ENCODE results near the gene TMEM40. TPM values are rescaled to one million over a fixed set of nuclear protein-coding genes. Genes with fewer than 3 reads are reported as not detected.
A peak's percentile ranks its signal among the peaks of the same experiment; 100 is the strongest.

The TMEM40 gene
- polyA plus RNA-seq, 1 of the 3 experiments (the other 2 are of a cell fraction) = 0.05 TPM

DNA sequence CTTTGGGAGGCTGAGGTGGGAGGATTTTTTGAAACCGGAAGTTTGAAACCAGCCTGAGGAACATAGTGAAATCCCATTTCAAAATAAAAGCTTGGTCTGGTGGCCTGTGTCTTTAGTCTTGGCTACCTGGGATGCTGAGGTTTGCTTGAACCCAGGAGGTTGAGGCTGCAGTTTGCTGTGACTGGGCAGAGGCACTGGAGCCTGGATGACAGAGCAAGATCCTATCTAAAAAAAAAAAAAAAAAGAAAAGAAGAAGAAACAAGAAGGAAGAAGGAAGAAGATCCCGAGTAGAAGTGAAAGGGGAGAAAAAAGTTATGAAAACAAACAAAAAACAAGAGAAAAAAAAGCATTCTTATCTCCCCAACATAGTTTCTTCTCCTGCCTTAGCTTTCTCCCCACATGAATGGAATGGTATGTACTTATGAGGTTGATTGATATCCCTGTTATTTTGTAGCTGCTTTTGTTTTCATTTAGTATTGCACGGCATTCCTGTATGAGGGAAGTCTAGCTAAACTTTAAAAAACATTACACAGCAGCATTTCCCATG lies 42.4 kb downstream of the TMEM40 start:
- H3K9me3 ChIP-seq = no peaks in the 10 kb centered on the region
- no peak for DNase-seq
- ChIA-PET CTCF (interaction anchor here (0.5 to 3.9 kb wide), 2 partner anchors 10 to 52 kb away, joined by 3 to 13 read pairs; no protein-coding TSS in a partner anchor), POLR2A (no interaction called here)
- H3K27me3 ChIP-seq (ENCODE audit: insufficient read depth) = no peaks in the 10 kb centered on the region
- H4K20me1 ChIP-seq (ENCODE audit: insufficient read depth) = no peaks in the 10 kb centered on the region
- H3K79me2 ChIP-seq (ENCODE audit: insufficient read depth) = no peaks in the 10 kb centered on the region
- H3K4me1 ChIP-seq (ENCODE audit: control insufficient read depth in 1 of 2, insufficient read depth in 2 of 2, low read depth in 1 of 2, low read length in 1 of 2) = no peaks in the 10 kb centered on the region; a peak in 1 of 4 replicates
- H3K4me2 ChIP-seq = no peak overlapping the region
- H3K27ac ChIP-seq (ENCODE audit: low read depth in 2 of 2, low read length in 1 of 2) = no peak overlapping the region
- WGBS (ENCODE audit: low lambda C conversion rate) = 64% methylated on average over 3 of the region's 3 CpGs
- no peak for TF ChIP-seq RFX5 (IDR thresholded peaks at IDR 0.05; ENCODE audit: low read length)
- TF ChIP-seq REST (IDR thresholded peaks at IDR 0.05; ENCODE audit: low read depth, low read length) = no peak
- no peak for TF ChIP-seq MEF2A (IDR thresholded peaks at IDR 0.05; ENCODE audit: borderline replicate concordance, low read depth)
- TF ChIP-seq FOXJ3 (CRISPR knock-in tag; IDR thresholded peaks at IDR 0.05) = no peak
- TF ChIP-seq RXRA (IDR thresholded peaks at IDR 0.05; ENCODE audit: borderline replicate concordance, low read depth) = no peak
- no peak for TF ChIP-seq NRF1 (IDR thresholded peaks at IDR 0.05; ENCODE audit: low read depth, low read length)
- no peak for TF ChIP-seq TAF1 (IDR thresholded peaks at IDR 0.05; ENCODE audit: borderline replicate concordance, low read depth, low read length)
- no peak overlapping the region for H3K4me3 ChIP-seq (ENCODE audit: low read depth in 2 of 2, low read length in 1 of 2)
- H3F3A ChIP-seq (replicated peaks; ENCODE audit: insufficient read depth) = no peaks in the 10 kb centered on the region
- H3K9me2 ChIP-seq = no peaks in the 10 kb centered on the region
- peak overlapping the region; percentile 68; the same call in 1 of the 2 replicates for H2AFZ ChIP-seq (ENCODE audit: low read depth)
- no peaks in the 10 kb centered on the region for H3K36me3 ChIP-seq (replicated peaks in 1 of 2; ENCODE audit: control insufficient read depth in 1 of 2, insufficient read depth in 2 of 2, low read length in 1 of 2)
- H3K9ac ChIP-seq = no peak overlapping the region

DNA sequence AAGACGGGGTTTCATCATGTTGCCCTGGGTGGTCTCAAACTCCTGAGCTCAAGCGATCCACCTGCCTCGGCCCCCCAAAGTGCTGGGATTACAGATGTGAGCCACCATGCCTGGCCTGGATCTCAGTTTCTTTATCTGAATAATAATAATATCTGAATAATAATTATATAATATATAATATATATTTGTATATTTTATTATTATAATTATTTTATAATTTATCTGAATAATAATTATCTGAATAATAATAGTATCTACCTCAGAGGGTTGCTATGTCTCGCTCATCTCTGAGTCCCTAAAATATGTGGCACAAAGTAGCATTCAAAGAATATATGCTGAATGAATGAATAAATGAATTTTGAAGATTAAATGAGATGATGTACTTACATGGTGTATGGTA lies 44.8 kb downstream of the TMEM40 start:
- Histone ChIP-seq H3K79me2 (ENCODE audit: insufficient read depth) (no peaks in the 10 kb centered on the region), H4K20me1 (ENCODE audit: insufficient read depth) (no peaks in the 10 kb centered on the region), H3K9ac (no peak overlapping the region), H2AFZ (ENCODE audit: low read depth) (no peak overlapping the region), H3K27ac (ENCODE audit: low read depth in 2 of 2, low read length in 1 of 2) (no peak overlapping the region), H3K27me3 (ENCODE audit: insufficient read depth) (no peaks in the 10 kb centered on the region), H3K4me3 (ENCODE audit: low read depth in 2 of 2, low read length in 1 of 2) (no peak overlapping the region), H3K4me2 (no peak overlapping the region), H3K36me3 (replicated peaks in 1 of 2; ENCODE audit: control insufficient read depth in 1 of 2, insufficient read depth in 2 of 2, low read length in 1 of 2) (no peaks in the 10 kb centered on the region), H3K9me3 (no peaks in the 10 kb centered on the region), H3K4me1 (ENCODE audit: control insufficient read depth in 1 of 2, insufficient read depth in 2 of 2, low read depth in 1 of 2, low read length in 1 of 2) (no peaks in the 10 kb centered on the region), H3F3A (replicated peaks; ENCODE audit: insufficient read depth) (no peaks in the 10 kb centered on the region), H3K9me2 (no peaks in the 10 kb centered on the region)
- TF ChIP-seq CHD2 (IDR thresholded peaks at IDR 0.05; ENCODE audit: low read length, partially characterized antibody) = no peak
- ChIA-PET POLR2A (no interaction called here), CTCF (interaction anchor here (3.9 kb wide), 1 partner anchor 8 kb away, joined by 13 read pairs; no protein-coding TSS in a partner anchor)
- 81% methylated on average over 4 of the region's 4 CpGs for WGBS (ENCODE audit: low lambda C conversion rate)
- no peak for DNase-seq

All from SK-N-SH (cell line).